Measurements from ENCODE around the gene ENPP4. TPM values are rescaled to one million over a fixed set of nuclear protein-coding genes. Genes with fewer than 3 reads are reported as not detected.
A peak's percentile ranks its signal among the peaks of the same experiment; 100 is the strongest.

ENPP4 gene
- total RNA-seq, 1 experiment from 2014 or later = 5.1 TPM

DNA sequence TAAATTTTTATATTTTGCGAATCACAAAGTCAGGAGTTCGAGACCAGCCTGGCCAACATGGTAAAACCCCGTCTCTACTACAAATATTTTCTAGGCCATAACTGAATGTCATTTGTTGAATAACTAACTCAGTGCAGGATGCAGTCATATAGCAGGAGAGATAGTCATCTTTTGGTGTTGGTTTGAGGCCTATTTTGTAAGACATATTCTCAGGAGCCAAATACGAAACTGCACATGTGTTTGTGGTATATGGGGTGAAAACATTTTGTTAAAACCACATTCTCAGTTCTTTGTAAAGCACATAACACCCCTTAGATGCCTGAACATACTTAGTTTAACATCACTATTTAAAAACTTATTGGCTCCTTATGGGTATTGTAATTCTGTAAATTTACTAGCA, 45.7 kb downstream of the ENPP4 start:
- POLR2A ChIA-PET (ENCODE audit: unreplicated experiment) = no interaction called here
- no TSS peak for BruUV-seq (replicated peaks)

DNA sequence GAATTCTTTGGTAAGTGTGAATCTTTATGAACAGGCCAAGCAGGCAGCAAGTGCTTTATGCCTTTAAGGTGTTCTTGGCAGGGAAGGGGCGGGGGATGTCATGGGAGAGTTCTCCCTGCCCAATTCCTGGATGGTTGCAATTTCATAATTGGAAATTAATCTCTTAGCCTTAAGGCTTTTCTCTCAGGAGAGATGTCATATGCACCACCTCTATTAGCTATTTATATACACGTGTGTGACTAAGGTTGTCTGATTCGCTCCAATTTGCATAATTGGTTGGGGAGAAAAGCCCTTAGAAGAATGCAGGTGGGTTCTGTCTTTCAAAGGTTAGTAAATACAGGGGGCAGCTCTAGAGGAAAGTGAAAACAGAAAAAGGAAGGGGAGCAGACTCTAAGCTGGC, 46.2 kb downstream of the ENPP4 start:
- Histone ChIP-seq H3K4me2 (ENCODE audit: low read length) (no peak overlapping the region), H3K27me3 (ENCODE audit: low read length) (peaks cover 94% of the 10 kb centered on the region), H3K36me3 (ENCODE audit: low read depth, low read length) (no peaks in the 10 kb centered on the region), H4K20me1 (ENCODE audit: low read length) (no peaks in the 10 kb centered on the region), H3K27ac (ENCODE audit: low read length) (no peak overlapping the region), H3K9me2 (replicated peaks; ENCODE audit: low read length) (no peaks in the 10 kb centered on the region), H3K9ac (ENCODE audit: low read length) (no peak overlapping the region), H3K9me3 (ENCODE audit: low read length) (no peaks in the 10 kb centered on the region), H3K4me3 (ENCODE audit: low read length) (no peak overlapping the region), H3K4me1 (ENCODE audit: insufficient read depth, low read length) (no peaks in the 10 kb centered on the region), H2AFZ (ENCODE audit: low read length) (no peak overlapping the region), H3F3A (ENCODE audit: low read length, unreplicated experiment) (no peaks in the 10 kb centered on the region), H3K79me2 (ENCODE audit: low read length) (no peaks in the 10 kb centered on the region)
- TF ChIP-seq EZH2phosphoT487 (IDR thresholded peaks at IDR 0.05; ENCODE audit: borderline replicate concordance, low read length) = no peak
- TF ChIP-seq CTCF (conservative IDR thresholded peaks at IDR 0.05; ENCODE audit: low read depth, low read length) = no peak
- no peak for TF ChIP-seq EZH2 (IDR thresholded peaks at IDR 0.05; ENCODE audit: low read length, unreplicated experiment)
- POLR2A ChIA-PET (ENCODE audit: unreplicated experiment) = interaction anchor here (0.5 kb wide), 1 partner anchor 111 kb away, joined by 3 read pairs; no protein-coding TSS in a partner anchor
- DNase-seq (no peak), ATAC-seq (no peak)
- no TSS peak for BruUV-seq (replicated peaks)
- intact Hi-C loops (cut with micrococcal nuclease) = no loop called here
- CTCF ChIA-PET = no interaction called here

More for the DNA sequence above, 45.7 kb downstream of the ENPP4 start:
- Histone ChIP-seq H3K9me3 (ENCODE audit: low read length) (no peaks in the 10 kb centered on the region), H3K4me1 (ENCODE audit: insufficient read depth, low read length) (no peaks in the 10 kb centered on the region; the same call in 1 of the 2 replicates), H3K4me2 (ENCODE audit: low read length) (no peak overlapping the region), H3K27me3 (ENCODE audit: low read length) (peaks cover 94% of the 10 kb centered on the region), H2AFZ (ENCODE audit: low read length) (no peak overlapping the region), H3K36me3 (ENCODE audit: low read depth, low read length) (no peaks in the 10 kb centered on the region), H4K20me1 (ENCODE audit: low read length) (no peaks in the 10 kb centered on the region), H3K4me3 (ENCODE audit: low read length) (no peak overlapping the region), H3K79me2 (ENCODE audit: low read length) (no peaks in the 10 kb centered on the region), H3K9me2 (replicated peaks; ENCODE audit: low read length) (no peaks in the 10 kb centered on the region), H3K9ac (ENCODE audit: low read length) (no peak overlapping the region), H3F3A (ENCODE audit: low read length, unreplicated experiment) (no peaks in the 10 kb centered on the region), H3K27ac (ENCODE audit: low read length) (no peak overlapping the region)
- no peak for TF ChIP-seq EZH2 (IDR thresholded peaks at IDR 0.05; ENCODE audit: low read length, unreplicated experiment)
- no peak for TF ChIP-seq EZH2phosphoT487 (IDR thresholded peaks at IDR 0.05; ENCODE audit: borderline replicate concordance, low read length)
- no peak for TF ChIP-seq CTCF (conservative IDR thresholded peaks at IDR 0.05; ENCODE audit: low read depth, low read length)
- no peak for ATAC-seq
- DNase-seq = no peak
- CTCF ChIA-PET = no interaction called here
- intact Hi-C loops (cut with micrococcal nuclease) = no loop called here

- peaks cover 54% of the 10 kb centered on the region for H3K27me3 ChIP-seq (ENCODE audit: low read length)
- no peaks in the 10 kb centered on the region for H3K9me2 ChIP-seq (replicated peaks; ENCODE audit: low read length)
- no peaks in the 10 kb centered on the region for H4K20me1 ChIP-seq (ENCODE audit: low read length)
- no peak overlapping the region for H3K27ac ChIP-seq (ENCODE audit: low read length)
- TF ChIP-seq EZH2phosphoT487 (IDR thresholded peaks at IDR 0.05; ENCODE audit: borderline replicate concordance, low read length) (no peak), CTCF (conservative IDR thresholded peaks at IDR 0.05; ENCODE audit: low read depth, low read length) (no peak; the same call in 1 of the 2 replicates), EZH2 (IDR thresholded peaks at IDR 0.05; ENCODE audit: low read length, unreplicated experiment) (no peak)
- no peaks in the 10 kb centered on the region for H3K36me3 ChIP-seq (ENCODE audit: low read depth, low read length)
- H3K9ac ChIP-seq (ENCODE audit: low read length) = no peak overlapping the region
- POLR2A ChIA-PET (ENCODE audit: unreplicated experiment) = no interaction called here
- H3K79me2 ChIP-seq (ENCODE audit: low read length) = no peaks in the 10 kb centered on the region
- DNase-seq = peak; percentile 91
- no peaks in the 10 kb centered on the region for H3F3A ChIP-seq (ENCODE audit: low read length, unreplicated experiment)
- CTCF ChIA-PET = interaction anchor here (0.5 kb wide), 1 partner anchor 1744 kb away, joined by 5 read pairs; no protein-coding TSS in a partner anchor
- peak overlapping the region; percentile 1; the same call in 1 of the 2 replicates for H3K4me2 ChIP-seq (ENCODE audit: low read length)
- ATAC-seq = no peak
- H3K9me3 ChIP-seq (ENCODE audit: low read length) = no peaks in the 10 kb centered on the region
- no TSS peak for BruUV-seq (replicated peaks)
- intact Hi-C loops (cut with micrococcal nuclease) = no loop called here
- H2AFZ ChIP-seq (ENCODE audit: low read length) = no peak overlapping the region
- H3K4me3 ChIP-seq (ENCODE audit: low read length) = no peak overlapping the region
- H3K4me1 ChIP-seq (ENCODE audit: insufficient read depth, low read length) = peaks cover 33% of the 10 kb centered on the region
Measured at GRCh38 chr6:46184114-46184513, 54.3 kb downstream of the ENPP4 start.

Data from PC-3 (cell line).